ENCODE results near the gene SMYD2.

The SMYD2 gene, protein sequence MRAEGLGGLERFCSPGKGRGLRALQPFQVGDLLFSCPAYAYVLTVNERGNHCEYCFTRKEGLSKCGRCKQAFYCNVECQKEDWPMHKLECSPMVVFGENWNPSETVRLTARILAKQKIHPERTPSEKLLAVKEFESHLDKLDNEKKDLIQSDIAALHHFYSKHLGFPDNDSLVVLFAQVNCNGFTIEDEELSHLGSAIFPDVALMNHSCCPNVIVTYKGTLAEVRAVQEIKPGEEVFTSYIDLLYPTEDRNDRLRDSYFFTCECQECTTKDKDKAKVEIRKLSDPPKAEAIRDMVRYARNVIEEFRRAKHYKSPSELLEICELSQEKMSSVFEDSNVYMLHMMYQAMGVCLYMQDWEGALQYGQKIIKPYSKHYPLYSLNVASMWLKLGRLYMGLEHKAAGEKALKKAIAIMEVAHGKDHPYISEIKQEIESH

DNA sequence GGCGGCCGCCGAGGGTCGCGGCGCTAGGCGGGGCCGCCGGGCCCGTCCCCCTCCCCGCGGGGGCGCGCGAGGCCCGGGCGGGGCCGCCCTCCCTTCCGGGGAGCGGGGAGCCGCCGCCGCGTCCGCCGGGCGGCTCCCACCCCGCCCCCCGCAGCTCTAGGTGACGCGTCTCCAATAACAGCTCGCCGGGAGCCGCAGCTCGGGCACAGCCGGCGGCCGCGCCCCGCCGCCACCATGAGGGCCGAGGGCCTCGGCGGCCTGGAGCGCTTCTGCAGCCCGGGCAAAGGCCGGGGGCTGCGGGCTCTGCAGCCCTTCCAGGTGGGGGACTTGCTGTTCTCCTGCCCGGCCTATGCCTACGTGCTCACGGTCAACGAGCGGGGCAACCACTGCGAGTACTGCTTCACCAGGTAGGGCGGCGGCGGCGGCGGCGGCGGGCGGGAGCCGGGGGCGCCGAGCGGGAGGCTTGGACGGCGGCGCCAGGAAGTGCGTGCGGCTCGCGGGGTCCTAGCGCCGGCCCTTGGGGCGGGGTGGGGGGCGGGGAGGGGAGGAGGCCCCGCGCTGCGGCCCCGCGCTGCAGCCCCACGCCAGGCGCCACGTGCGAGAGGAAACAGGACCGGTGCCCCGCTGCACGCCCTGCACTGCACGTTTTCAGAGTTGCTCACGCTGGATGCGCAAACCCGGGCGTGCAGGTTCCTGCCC lies at the start of gene SMYD2:
Gene SMYD2 (plus strand): TSS at position 139 of the 699 bp plus-strand sequence. CDS start 96 bp downstream, at position 235.
- no peak for DNase-seq (ENCODE audit: low read depth, low spot score)

GRCh38 chr1:214233856-214234634 lies 46.9 kb upstream of the SMYD2 start:
- no peak for DNase-seq (ENCODE audit: low read depth, low spot score)

DNA sequence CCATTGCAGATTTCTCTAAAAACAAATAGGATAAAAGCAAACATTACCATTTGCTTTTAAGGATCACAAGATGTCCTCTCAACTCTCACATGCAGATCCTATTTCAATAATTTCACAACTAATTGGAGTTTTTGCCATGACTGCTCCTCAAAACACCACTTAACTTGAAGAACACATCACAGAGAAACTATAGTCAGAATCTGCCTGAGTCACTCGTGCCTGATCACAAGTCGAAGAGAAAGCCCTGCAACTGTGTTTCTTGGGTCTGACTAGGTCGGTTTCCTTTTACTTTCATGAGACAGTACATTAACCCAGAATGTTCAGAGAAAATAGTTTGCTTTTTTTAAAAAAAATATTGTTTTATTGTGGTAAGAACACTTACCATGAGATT lies 46.3 kb upstream of the SMYD2 start:
- no peak for DNase-seq (ENCODE audit: low read depth, low spot score)

GRCh38 chr1:214236477-214236876 lies 44.5 kb upstream of the SMYD2 start:
- DNase-seq (ENCODE audit: low read depth, low spot score) = no peak

GRCh38 chr1:214241060-214241459 lies 39.9 kb upstream of the SMYD2 start:
- DNase-seq (ENCODE audit: low read depth, low spot score) = no peak

GRCh38 chr1:214244252-214244651 lies 36.7 kb upstream of the SMYD2 start:
- no peak for DNase-seq (ENCODE audit: low read depth, low spot score)

DNA sequence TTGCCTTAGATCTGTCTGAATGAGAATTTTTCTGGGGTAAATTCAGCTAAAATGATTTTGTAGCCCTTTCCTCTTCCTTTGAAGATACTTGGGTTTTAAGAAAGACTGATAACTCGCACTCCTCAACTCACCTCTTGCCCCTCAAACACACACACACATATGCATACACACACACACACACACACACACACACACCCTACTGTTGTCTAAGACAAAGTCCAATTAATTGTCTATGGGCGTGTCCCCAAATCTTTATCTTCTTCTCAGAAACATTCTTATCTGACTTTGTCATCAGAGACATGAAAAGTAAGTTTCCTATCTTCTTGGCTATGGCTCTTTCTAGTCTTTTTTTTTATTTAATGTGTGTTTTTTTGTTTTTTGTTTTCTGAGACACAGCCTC lies 36.1 kb upstream of the SMYD2 start:
- DNase-seq (ENCODE audit: low read depth, low spot score) = no peak

DNA sequence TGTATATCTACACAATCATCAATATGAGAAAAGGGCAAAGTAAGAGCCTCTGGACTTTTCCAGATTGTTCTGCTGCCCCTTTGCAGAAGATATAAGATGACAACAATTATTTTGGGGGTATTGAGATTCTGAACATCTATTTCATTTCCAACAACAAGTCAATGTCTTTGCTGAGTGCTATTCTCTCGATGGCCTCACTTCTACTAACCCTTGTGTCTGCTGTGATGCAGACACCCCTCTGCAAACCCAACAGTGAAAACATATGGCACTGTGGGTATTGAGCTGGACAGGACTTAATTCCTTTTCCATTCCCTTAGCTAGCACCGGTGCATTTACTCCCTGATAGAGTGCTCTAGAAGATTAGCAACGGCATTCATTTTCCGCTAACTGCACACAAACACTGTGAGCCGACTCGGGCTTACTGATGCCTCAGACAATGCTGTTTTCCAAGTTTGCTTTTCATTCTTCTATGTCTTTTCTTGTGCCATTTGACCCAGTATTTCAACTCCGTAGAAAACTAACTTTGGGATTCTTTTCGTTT lies 33.4 kb upstream of the SMYD2 start:
- DNase-seq (ENCODE audit: low read depth, low spot score) = no peak

- no peak for DNase-seq (ENCODE audit: low read depth, low spot score)
Observed at GRCh38 chr1:214248311-214249085, 32.5 kb upstream of the SMYD2 start.

GRCh38 chr1:214249651-214250050 lies 31.3 kb upstream of the SMYD2 start:
- no peak for DNase-seq (ENCODE audit: low read depth, low spot score)

DNA sequence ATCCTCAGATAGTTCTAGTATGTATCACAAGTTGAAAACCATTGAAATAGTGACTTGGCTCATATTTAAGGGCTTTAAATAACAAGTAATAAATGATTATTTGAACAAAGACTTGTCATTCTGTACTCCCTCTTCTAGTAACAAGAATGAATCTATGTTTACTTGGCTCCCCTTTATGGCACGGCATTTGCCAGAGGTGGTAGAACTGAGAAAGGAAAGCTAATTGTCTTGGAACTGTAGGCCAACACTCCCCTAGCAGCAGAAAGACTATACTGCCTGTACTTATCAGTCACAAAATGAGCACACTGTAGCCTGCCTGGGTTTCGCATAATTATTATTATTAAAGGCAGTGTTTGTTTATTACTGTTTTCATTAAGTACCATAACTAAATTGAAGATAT lies 29.6 kb upstream of the SMYD2 start:
- DNase-seq (ENCODE audit: low read depth, low spot score) = no peak

DNA sequence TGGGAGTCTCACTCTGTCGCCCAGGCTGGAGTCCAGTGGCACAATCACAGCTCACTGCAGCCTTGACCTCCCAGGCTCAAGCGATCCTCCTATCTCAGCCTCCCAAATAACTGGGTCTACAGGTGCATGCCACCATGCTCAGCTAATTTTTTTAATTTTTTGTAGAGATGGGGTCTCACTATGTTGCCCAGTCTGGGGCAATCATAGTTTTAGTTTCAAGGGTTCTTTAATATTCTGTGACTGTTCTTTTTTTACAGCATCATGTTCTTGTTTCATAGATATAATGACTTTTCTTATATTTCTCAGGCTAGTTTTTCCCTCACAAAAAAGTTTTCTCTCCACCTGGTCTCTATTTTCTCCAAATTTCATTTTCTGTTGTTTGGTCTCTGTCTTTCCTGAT lies 25.4 kb upstream of the SMYD2 start:
- no peak for DNase-seq (ENCODE audit: low read depth, low spot score)

DNA sequence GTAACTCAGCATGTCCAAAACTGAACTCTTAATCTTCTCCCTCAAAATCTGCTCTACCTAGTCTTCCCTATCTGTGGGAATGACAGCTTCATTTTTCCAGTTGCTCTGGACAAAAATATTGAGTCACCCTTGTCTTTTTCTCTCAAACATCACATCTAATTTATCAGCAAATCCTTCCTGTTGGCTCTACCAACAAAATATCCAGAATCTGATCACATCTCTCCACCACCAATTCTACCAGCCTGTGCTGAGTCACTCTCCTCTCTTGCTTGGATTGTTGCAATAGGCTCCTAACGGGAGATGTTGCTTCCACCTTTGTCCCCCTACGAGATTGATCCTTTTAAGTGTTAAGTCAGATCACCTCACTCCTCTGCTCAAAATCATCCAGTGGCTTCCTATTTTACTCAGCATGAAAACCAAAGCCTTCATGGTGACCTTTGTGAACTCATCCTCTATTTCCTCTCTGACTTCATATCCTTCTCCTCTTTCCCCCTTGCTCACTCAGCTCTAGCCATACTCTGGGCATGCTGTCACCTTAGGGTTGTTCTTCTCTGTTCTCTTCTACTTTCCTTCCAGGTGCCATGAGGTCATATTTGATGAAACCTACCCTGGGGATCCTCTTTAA lies 21.5 kb upstream of the SMYD2 start:
- no peak for DNase-seq (ENCODE audit: low read depth, low spot score)

GRCh38 chr1:214260561-214261205 lies 20.3 kb upstream of the SMYD2 start:
- no peak for DNase-seq (ENCODE audit: low read depth, low spot score)

DNA sequence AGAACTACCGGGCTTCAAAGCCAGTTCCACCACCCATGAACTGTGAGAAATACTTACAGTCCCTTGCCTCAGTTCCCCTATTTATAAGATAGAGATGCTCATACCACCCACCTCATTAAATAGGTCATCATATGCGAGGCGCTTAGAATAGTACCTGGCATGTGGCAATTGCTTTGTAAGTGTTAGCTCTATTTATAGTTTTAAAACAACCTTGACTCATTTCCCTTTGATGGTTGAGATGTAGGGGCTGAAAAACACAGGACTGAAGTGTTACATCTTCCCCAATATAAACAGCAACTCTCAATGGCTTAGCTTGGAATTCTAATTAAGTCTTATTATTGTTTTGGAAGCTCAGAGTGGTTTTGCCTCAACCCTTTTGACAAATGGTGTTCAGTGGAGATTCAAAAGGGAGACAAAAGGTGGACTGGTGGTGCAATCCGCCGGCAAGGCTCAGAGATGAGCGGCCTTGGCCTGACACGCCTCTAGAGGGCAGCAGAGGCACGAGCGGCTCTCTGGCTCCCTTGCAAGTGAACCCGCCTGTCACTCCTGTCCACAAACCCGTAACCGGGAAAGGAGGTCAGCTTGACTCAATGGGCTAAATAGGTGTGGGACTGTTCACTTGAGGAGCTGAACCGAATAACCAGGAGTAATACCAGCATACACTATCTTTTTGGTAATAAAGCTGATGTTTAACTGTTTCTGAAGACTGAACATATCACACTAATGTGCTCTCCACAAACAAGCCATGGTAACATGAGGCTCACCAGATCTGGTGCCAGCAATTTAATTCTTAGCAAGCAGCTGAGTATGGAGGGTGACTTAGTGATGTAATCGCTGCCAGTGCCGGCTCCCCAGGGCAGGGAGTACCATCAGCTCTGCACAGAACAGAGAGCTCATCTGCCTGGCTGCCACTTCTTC lies 19.5 kb upstream of the SMYD2 start:
- peak; percentile 18 for DNase-seq (ENCODE audit: low read depth, low spot score)

DNA sequence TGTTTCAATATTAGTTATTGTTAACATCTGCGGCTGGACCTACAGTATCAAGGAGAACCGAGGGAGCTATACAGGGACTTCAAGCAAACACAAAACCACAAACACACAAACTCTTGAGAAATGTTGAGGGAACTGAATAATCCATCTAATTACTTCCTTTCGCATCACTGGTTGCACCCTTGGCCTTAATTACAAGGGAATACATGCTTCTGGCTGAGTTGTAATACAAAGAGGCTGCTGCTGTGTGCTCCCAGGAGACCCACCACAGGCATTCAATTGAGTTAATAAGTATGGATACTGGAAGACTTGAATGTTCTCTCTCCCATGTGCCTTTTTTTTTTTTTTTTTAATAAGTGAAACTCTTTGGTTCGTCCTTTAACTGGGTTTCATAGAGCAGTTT lies 16.8 kb upstream of the SMYD2 start:
- no peak for DNase-seq (ENCODE audit: low read depth, low spot score)

DNA sequence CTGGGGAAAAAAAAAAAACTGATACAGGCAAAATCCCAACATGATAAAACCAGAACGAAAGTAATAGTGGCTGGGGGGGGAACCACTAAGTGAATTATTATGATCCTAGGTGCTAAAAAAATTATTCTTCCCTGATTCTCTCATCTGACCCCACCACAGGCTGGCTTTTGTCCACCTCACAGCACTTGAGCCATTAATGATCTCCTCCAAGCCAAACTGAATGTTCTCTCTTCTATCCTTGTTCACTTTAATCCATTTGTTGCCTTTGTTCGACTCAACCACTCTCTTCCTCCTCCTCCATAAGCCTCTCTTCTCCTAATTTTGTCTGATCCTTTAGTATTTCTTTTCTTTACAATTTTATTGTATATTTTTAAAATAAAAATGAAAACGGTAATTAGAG lies 16.0 kb upstream of the SMYD2 start:
- DNase-seq (ENCODE audit: low read depth, low spot score) = no peak

DNA sequence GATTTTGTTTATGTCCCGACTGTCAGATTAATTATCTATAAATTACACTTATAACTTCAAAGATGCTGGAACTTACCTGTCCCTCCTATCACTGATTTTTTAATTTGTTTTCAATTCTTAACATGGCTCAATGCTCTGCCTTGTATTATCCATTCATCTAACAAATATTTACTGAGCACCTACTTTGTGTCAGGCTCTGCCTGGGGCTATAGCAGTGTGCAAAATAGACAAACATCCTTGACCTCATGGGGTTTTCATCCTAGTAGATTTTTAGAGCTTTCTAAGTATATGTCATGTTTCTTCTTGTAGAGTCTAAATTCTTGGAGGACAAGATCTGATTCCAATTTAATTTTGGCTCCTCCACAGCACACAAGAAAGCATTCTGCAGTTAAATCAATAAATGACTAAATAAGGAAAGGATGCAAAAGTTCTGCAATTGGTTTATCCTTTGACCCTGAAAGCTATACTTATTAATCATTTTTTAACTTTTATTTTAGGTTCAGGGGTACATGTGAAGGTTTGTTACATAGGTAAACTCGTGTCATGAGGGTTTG lies 10.8 kb upstream of the SMYD2 start:
- no peak for DNase-seq (ENCODE audit: low read depth, low spot score)
